Omental fat pad (tissue), 4 donors: ENCODE measurements around the gene GRIP1. TPM values are rescaled to one million over a fixed set of nuclear protein-coding genes. Genes with fewer than 3 reads are reported as not detected.

Experiments
- ATAC-seq: fragments of 150-250 bp; one replicate; pipeline ENCODE4 v1.9.1; 2016; ENCODE audit warnings: mild to moderate bottlenecking, moderate library complexity; ENCODE audit not compliant: low FRiP score
- DNase-seq: peaks from one replicate; pipeline ENCODE4 v3.0.0-alpha.2; 2019; ENCODE audit warnings: low spot score
- CTCF ChIP-seq, 3 donors: fragments of 450-650 bp; IDR thresholded peaks; one replicate each; pipeline ENCODE4 v1.5.1; 2016 to 2017; ENCODE audit warnings: antibody characterized with exemption in 3 of 3, mild to moderate bottlenecking in 3 of 3, moderate library complexity in 2 of 3
- total RNA-seq, 4 donors: library from RNA; depleted of rRNA; stranded (reverse); fragments of >200 nt; gene quantifications; one replicate each; pipeline ENCODE4 v1.1.0, GENCODE V29; 2016

GRIP1 gene
- total RNA-seq, 4 donors from 2014 or later: 1.2 to 4.9 (median 2.9) TPM

- no peak for TF ChIP-seq CTCF (IDR thresholded peaks at IDR 0.05)
- DNase-seq (no peak), ATAC-seq (no peak)
Observed at GRCh38 chr12:66676241-66676640, 2.6 kb downstream of the GRIP1 start.

GRCh38 chr12:66674495-66675122, 4.3 kb downstream of the GRIP1 start:
- ATAC-seq: no peak
- no peak for DNase-seq
- no peak for TF ChIP-seq CTCF (IDR thresholded peaks at IDR 0.05)

GRCh38 chr12:66669541-66669940, 9.3 kb downstream of the GRIP1 start:
- ATAC-seq (no peak), DNase-seq (no peak)
- TF ChIP-seq CTCF (IDR thresholded peaks at IDR 0.05): no peak

- TF ChIP-seq CTCF (IDR thresholded peaks at IDR 0.05): no peak
- DNase-seq (no peak), ATAC-seq (no peak)
Observed at GRCh38 chr12:66668311-66668710, 10.6 kb downstream of the GRIP1 start.

- no peak for TF ChIP-seq CTCF (IDR thresholded peaks at IDR 0.05)
- DNase-seq: no peak
Observed at GRCh38 chr12:66667906-66668305, 11.0 kb downstream of the GRIP1 start.

GRCh38 chr12:66666481-66666880, 12.4 kb downstream of the GRIP1 start:
- ATAC-seq: no peak
- no peak for TF ChIP-seq CTCF (IDR thresholded peaks at IDR 0.05)
- no peak for DNase-seq

More at GRCh38 chr12:66667906-66668305, 11.0 kb downstream of the GRIP1 start:
- ATAC-seq: no peak

GRCh38 chr12:66665435-66665985, 13.4 kb downstream of the GRIP1 start:
- ATAC-seq (no peak), DNase-seq (no peak)
- no peak for TF ChIP-seq CTCF (IDR thresholded peaks at IDR 0.05)
